ENCODE data around the gene KIAA0040.

The KIAA0040 gene

GRCh38 chr1:175200678-175201521 is 8.3 kb upstream of the KIAA0040 start:
- peak; percentile 5 for DNase-seq

- DNase-seq, result peak; percentile 42
Measured at GRCh38 chr1:175198332-175198731, 5.8 kb upstream of the KIAA0040 start.

GRCh38 chr1:175197531-175197930 is 5.0 kb upstream of the KIAA0040 start:
- DNase-seq, result peak; percentile 44

- DNase-seq, result no peak
Measured at GRCh38 chr1:175195798-175196197, 3.2 kb upstream of the KIAA0040 start.

GRCh38 chr1:175195281-175195680 is 2.7 kb upstream of the KIAA0040 start:
- no peak for DNase-seq

GRCh38 chr1:175193527-175193910 is 943 bp upstream of the KIAA0040 start:
- peak; percentile 28 for DNase-seq

- peak; percentile 15 for DNase-seq
Measured at GRCh38 chr1:175192111-175192629, 406 bp downstream of the KIAA0040 start.

- peak; percentile 4 for DNase-seq
Measured at GRCh38 chr1:175191659-175192058, 917 bp downstream of the KIAA0040 start.

GRCh38 chr1:175188936-175189335 is 3.6 kb downstream of the KIAA0040 start:
- no peak for DNase-seq

- no peak for DNase-seq
Measured at GRCh38 chr1:175186433-175187160, 6.0 kb downstream of the KIAA0040 start.

- DNase-seq, result no peak
Measured at GRCh38 chr1:175185903-175186302, 6.7 kb downstream of the KIAA0040 start.

GRCh38 chr1:175183586-175183985 is 9.0 kb downstream of the KIAA0040 start:
- no peak for DNase-seq

GRCh38 chr1:175182201-175182746 is 10.3 kb downstream of the KIAA0040 start:
- no peak for DNase-seq

GRCh38 chr1:175179837-175180590 is 12.6 kb downstream of the KIAA0040 start:
- DNase-seq, result no peak

- DNase-seq, result no peak
Measured at GRCh38 chr1:175178456-175178855, 14.1 kb downstream of the KIAA0040 start.

- DNase-seq, result no peak
Measured at GRCh38 chr1:175178056-175178455, 14.5 kb downstream of the KIAA0040 start.

GRCh38 chr1:175176246-175176645 is 16.3 kb downstream of the KIAA0040 start:
- peak; percentile 5 for DNase-seq

- DNase-seq, result no peak
Measured at GRCh38 chr1:175174309-175175102, 18.1 kb downstream of the KIAA0040 start.

GRCh38 chr1:175173531-175173930 is 19.0 kb downstream of the KIAA0040 start:
- DNase-seq, result no peak

GRCh38 chr1:175172503-175172902 is 20.1 kb downstream of the KIAA0040 start:
- no peak for DNase-seq

- DNase-seq, result no peak
Measured at GRCh38 chr1:175171036-175171913, 21.3 kb downstream of the KIAA0040 start.

Measured in EL (cell line).